GM12874 (cell line): ENCODE results near the gene NFXL1.

Experiments used
- TF ChIP-seq, protein P1 (sequence below): IDR thresholded peaks from 2 replicates; pipeline ENCODE4 v1.5.1; 2011; ENCODE audit warnings: low read depth, mild to moderate bottlenecking, control low read depth, low read length, moderate library complexity; ENCODE audit not compliant: insufficient read depth

NFXL1 gene

DNA sequence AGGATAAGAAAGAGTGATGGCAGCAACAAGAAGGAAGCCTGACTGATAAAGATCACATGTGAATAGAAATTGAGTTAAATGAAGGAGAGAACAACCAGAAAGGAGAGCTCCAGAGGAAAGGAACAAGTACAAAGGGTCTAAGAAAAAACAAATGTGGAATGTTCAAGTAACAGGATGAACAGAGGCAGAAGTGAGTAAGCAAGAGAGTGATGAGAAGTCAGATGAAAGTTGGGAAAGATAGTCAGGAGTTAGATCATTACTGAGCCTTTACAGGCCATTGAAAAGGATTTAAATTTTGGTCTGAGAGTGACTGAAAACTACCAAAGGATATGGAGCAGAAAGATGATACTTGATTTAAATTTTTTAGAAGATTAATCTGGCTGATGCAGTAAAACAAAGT is 38.1 kb downstream of the NFXL1 start:
- TF ChIP-seq, protein P1, sequence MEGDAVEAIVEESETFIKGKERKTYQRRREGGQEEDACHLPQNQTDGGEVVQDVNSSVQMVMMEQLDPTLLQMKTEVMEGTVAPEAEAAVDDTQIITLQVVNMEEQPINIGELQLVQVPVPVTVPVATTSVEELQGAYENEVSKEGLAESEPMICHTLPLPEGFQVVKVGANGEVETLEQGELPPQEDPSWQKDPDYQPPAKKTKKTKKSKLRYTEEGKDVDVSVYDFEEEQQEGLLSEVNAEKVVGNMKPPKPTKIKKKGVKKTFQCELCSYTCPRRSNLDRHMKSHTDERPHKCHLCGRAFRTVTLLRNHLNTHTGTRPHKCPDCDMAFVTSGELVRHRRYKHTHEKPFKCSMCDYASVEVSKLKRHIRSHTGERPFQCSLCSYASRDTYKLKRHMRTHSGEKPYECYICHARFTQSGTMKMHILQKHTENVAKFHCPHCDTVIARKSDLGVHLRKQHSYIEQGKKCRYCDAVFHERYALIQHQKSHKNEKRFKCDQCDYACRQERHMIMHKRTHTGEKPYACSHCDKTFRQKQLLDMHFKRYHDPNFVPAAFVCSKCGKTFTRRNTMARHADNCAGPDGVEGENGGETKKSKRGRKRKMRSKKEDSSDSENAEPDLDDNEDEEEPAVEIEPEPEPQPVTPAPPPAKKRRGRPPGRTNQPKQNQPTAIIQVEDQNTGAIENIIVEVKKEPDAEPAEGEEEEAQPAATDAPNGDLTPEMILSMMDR: no peak

- TF ChIP-seq, protein P1: no peak
Observed at GRCh38 chr4:47873877-47874541, 40.4 kb downstream of the NFXL1 start.

GRCh38 chr4:47863486-47863885 is 50.9 kb downstream of the NFXL1 start:
- TF ChIP-seq, protein P1: no peak

- TF ChIP-seq, protein P1: no peak
Observed at GRCh38 chr4:47862297-47862696, 52.1 kb downstream of the NFXL1 start.

- TF ChIP-seq, protein P1: no peak
Observed at GRCh38 chr4:47860305-47860704, 54.1 kb downstream of the NFXL1 start.

- TF ChIP-seq, protein P1: no peak
Observed at GRCh38 chr4:47858006-47858405, 56.4 kb downstream of the NFXL1 start.

GRCh38 chr4:47856713-47857112 is 57.7 kb downstream of the NFXL1 start:
- TF ChIP-seq, protein P1: no peak

- TF ChIP-seq, protein P1: no peak
Observed at GRCh38 chr4:47855350-47855749, 59.0 kb downstream of the NFXL1 start.
